ENCODE data around the gene GRID2.

Gene GRID2

GRCh38 chr4:93302310-93302709 lies 998.5 kb downstream of the GRID2 start:
- H2BK5ac ChIP-seq (ENCODE audit: low read length): no peak overlapping the region

GRCh38 chr4:93303440-93303839 lies 999.7 kb downstream of the GRID2 start:
- Histone ChIP-seq H3K23ac (ENCODE audit: low read depth, low read length, poor library complexity) (no peak overlapping the region), H3K27me3 (ENCODE audit: control insufficient read depth in 3 of 3, insufficient read depth in 3 of 3, low read depth in 1 of 3, low read length in 3 of 3) (no peaks in the 10 kb centered on the region), H2BK120ac (ENCODE audit: low read depth, low read length) (no peak overlapping the region), H2BK12ac (ENCODE audit: low read length) (no peak overlapping the region), H3K4me2 (ENCODE audit: insufficient read depth, low read length, poor library complexity, severe bottlenecking) (no peak overlapping the region), H3K14ac (ENCODE audit: low read length) (no peak overlapping the region), H2BK15ac (ENCODE audit: low read length) (no peak overlapping the region), H3K18ac (ENCODE audit: low read length) (no peak overlapping the region), H3K4me1 (ENCODE audit: control insufficient read depth in 2 of 2, insufficient read depth in 1 of 2, low read depth in 1 of 2, low read length in 2 of 2) (no peaks in the 10 kb centered on the region), H3K36me3 (replicated peaks in 1 of 2; ENCODE audit: control insufficient read depth in 2 of 2, insufficient read depth in 2 of 2, low read length in 2 of 2) (no peaks in the 10 kb centered on the region), H3K4ac (ENCODE audit: low read length) (no peak overlapping the region), H3K79me1 (ENCODE audit: low read depth, low read length) (no peaks in the 10 kb centered on the region), H3K9ac (ENCODE audit: low read depth, low read length, poor library complexity) (no peak overlapping the region), H2AK5ac (ENCODE audit: low read depth, low read length) (no peak overlapping the region), H4K91ac (ENCODE audit: low read depth, low read length, poor library complexity) (no peak overlapping the region), H3K27ac (replicated peaks; ENCODE audit: low read length) (no peak overlapping the region), H3K9me3 (replicated peaks in 1 of 2; ENCODE audit: control insufficient read depth in 2 of 2, insufficient read depth in 1 of 2, low read depth in 1 of 2, low read length in 2 of 2) (no peaks in the 10 kb centered on the region), H3K4me3 (ENCODE audit: low read length in 2 of 2) (no peak overlapping the region), H2BK5ac (ENCODE audit: low read length) (no peak overlapping the region), H2AFZ (ENCODE audit: low read length) (no peak overlapping the region), H4K8ac (ENCODE audit: low read depth, low read length) (no peak overlapping the region)
- WGBS, 2 donors (ENCODE audit: extremely low coverage in 2 of 2, insufficient read length in 2 of 2, insufficient replicate concordance in 1 of 2): no CpG with 5 or more reads among the region's 2 CpGs
- no peak for DNase-seq (ENCODE audit: low spot score)

More at GRCh38 chr4:93302310-93302709, 998.5 kb downstream of the GRID2 start:
- H3K27me3 ChIP-seq (ENCODE audit: control insufficient read depth in 3 of 3, insufficient read depth in 3 of 3, low read depth in 1 of 3, low read length in 3 of 3): no peaks in the 10 kb centered on the region
- no peak overlapping the region for H2BK120ac ChIP-seq (ENCODE audit: low read depth, low read length)
- WGBS, 2 donors (ENCODE audit: extremely low coverage in 2 of 2, insufficient read length in 2 of 2, insufficient replicate concordance in 1 of 2): no CpG with 5 or more reads among the region's 4 CpGs
- no peak overlapping the region for H2AFZ ChIP-seq (ENCODE audit: low read length)
- H2BK15ac ChIP-seq (ENCODE audit: low read length): no peak overlapping the region
- no peak overlapping the region for H2BK12ac ChIP-seq (ENCODE audit: low read length)
- no peaks in the 10 kb centered on the region for H3K9me3 ChIP-seq (replicated peaks in 1 of 2; ENCODE audit: control insufficient read depth in 2 of 2, insufficient read depth in 1 of 2, low read depth in 1 of 2, low read length in 2 of 2)
- no peak overlapping the region for H2AK5ac ChIP-seq (ENCODE audit: low read depth, low read length)
- H3K23ac ChIP-seq (ENCODE audit: low read depth, low read length, poor library complexity): no peak overlapping the region
- no peak overlapping the region for H3K4ac ChIP-seq (ENCODE audit: low read length)
- DNase-seq (ENCODE audit: low spot score): no peak
- H3K18ac ChIP-seq (ENCODE audit: low read length): no peak overlapping the region
- no peak overlapping the region for H3K4me2 ChIP-seq (ENCODE audit: insufficient read depth, low read length, poor library complexity, severe bottlenecking)
- H3K9ac ChIP-seq (ENCODE audit: low read depth, low read length, poor library complexity): no peak overlapping the region
- no peak overlapping the region for H3K14ac ChIP-seq (ENCODE audit: low read length)
- H3K79me1 ChIP-seq (ENCODE audit: low read depth, low read length): no peaks in the 10 kb centered on the region
- no peak overlapping the region for H4K8ac ChIP-seq (ENCODE audit: low read depth, low read length)
- no peaks in the 10 kb centered on the region for H3K36me3 ChIP-seq (replicated peaks in 1 of 2; ENCODE audit: control insufficient read depth in 2 of 2, insufficient read depth in 2 of 2, low read length in 2 of 2)
- no peaks in the 10 kb centered on the region for H3K4me1 ChIP-seq (ENCODE audit: control insufficient read depth in 2 of 2, insufficient read depth in 1 of 2, low read depth in 1 of 2, low read length in 2 of 2)
- H3K4me3 ChIP-seq (ENCODE audit: low read length in 2 of 2): no peak overlapping the region
- H3K27ac ChIP-seq (replicated peaks; ENCODE audit: low read length): no peak overlapping the region
- H4K91ac ChIP-seq (ENCODE audit: low read depth, low read length, poor library complexity): no peak overlapping the region

GRCh38 chr4:93312299-93312698 lies 1008.5 kb downstream of the GRID2 start:
- Histone ChIP-seq H2BK12ac (ENCODE audit: low read length) (no peak overlapping the region), H3K27me3 (ENCODE audit: control insufficient read depth in 3 of 3, insufficient read depth in 3 of 3, low read depth in 1 of 3, low read length in 3 of 3) (no peaks in the 10 kb centered on the region), H2BK15ac (ENCODE audit: low read length) (no peak overlapping the region), H3K4me3 (ENCODE audit: low read length in 2 of 2) (no peak overlapping the region), H3K14ac (ENCODE audit: low read length) (no peak overlapping the region), H4K91ac (ENCODE audit: low read depth, low read length, poor library complexity) (no peak overlapping the region), H3K4ac (ENCODE audit: low read length) (no peak overlapping the region), H3K23ac (ENCODE audit: low read depth, low read length, poor library complexity) (no peak overlapping the region), H3K79me1 (ENCODE audit: low read depth, low read length) (no peaks in the 10 kb centered on the region), H3K4me1 (ENCODE audit: control insufficient read depth in 2 of 2, insufficient read depth in 1 of 2, low read depth in 1 of 2, low read length in 2 of 2) (peaks cover 0 to 2% of the 10 kb centered on the region in 2 donors), H3K36me3 (replicated peaks in 1 of 2; ENCODE audit: control insufficient read depth in 2 of 2, insufficient read depth in 2 of 2, low read length in 2 of 2) (no peaks in the 10 kb centered on the region), H3K18ac (ENCODE audit: low read length) (no peak overlapping the region), H2AFZ (ENCODE audit: low read length) (no peak overlapping the region), H3K27ac (replicated peaks; ENCODE audit: low read length) (no peak overlapping the region), H2AK5ac (ENCODE audit: low read depth, low read length) (no peak overlapping the region), H4K8ac (ENCODE audit: low read depth, low read length) (no peak overlapping the region), H3K9me3 (replicated peaks in 1 of 2; ENCODE audit: control insufficient read depth in 2 of 2, insufficient read depth in 1 of 2, low read depth in 1 of 2, low read length in 2 of 2) (no peaks in the 10 kb centered on the region), H3K4me2 (ENCODE audit: insufficient read depth, low read length, poor library complexity, severe bottlenecking) (no peak overlapping the region), H3K9ac (ENCODE audit: low read depth, low read length, poor library complexity) (no peak overlapping the region), H2BK5ac (ENCODE audit: low read length) (no peak overlapping the region), H2BK120ac (ENCODE audit: low read depth, low read length) (no peak overlapping the region)
- no peak for DNase-seq (ENCODE audit: low spot score)
- WGBS, 2 donors (ENCODE audit: extremely low coverage in 2 of 2, insufficient read length in 2 of 2, insufficient replicate concordance in 1 of 2): no CpG with 5 or more reads among the region's 4 CpGs

GRCh38 chr4:93313197-93313596 lies 1009.4 kb downstream of the GRID2 start:
- Histone ChIP-seq H3K27me3 (ENCODE audit: control insufficient read depth in 3 of 3, insufficient read depth in 3 of 3, low read depth in 1 of 3, low read length in 3 of 3) (no peaks in the 10 kb centered on the region), H2AK5ac (ENCODE audit: low read depth, low read length) (no peak overlapping the region), H3K4me1 (ENCODE audit: control insufficient read depth in 2 of 2, insufficient read depth in 1 of 2, low read depth in 1 of 2, low read length in 2 of 2) (peaks cover 0 to 2% of the 10 kb centered on the region in 2 donors), H2BK12ac (ENCODE audit: low read length) (no peak overlapping the region), H2AFZ (ENCODE audit: low read length) (no peak overlapping the region), H4K8ac (ENCODE audit: low read depth, low read length) (no peak overlapping the region), H3K18ac (ENCODE audit: low read length) (no peak overlapping the region), H4K91ac (ENCODE audit: low read depth, low read length, poor library complexity) (no peak overlapping the region), H3K36me3 (replicated peaks in 1 of 2; ENCODE audit: control insufficient read depth in 2 of 2, insufficient read depth in 2 of 2, low read length in 2 of 2) (no peaks in the 10 kb centered on the region), H2BK15ac (ENCODE audit: low read length) (no peak overlapping the region), H3K79me1 (ENCODE audit: low read depth, low read length) (no peaks in the 10 kb centered on the region), H2BK5ac (ENCODE audit: low read length) (no peak overlapping the region), H3K23ac (ENCODE audit: low read depth, low read length, poor library complexity) (no peak overlapping the region), H2BK120ac (ENCODE audit: low read depth, low read length) (no peak overlapping the region), H3K4me2 (ENCODE audit: insufficient read depth, low read length, poor library complexity, severe bottlenecking) (no peak overlapping the region), H3K4me3 (ENCODE audit: low read length in 2 of 2) (no peak overlapping the region), H3K14ac (ENCODE audit: low read length) (no peak overlapping the region), H3K4ac (ENCODE audit: low read length) (no peak overlapping the region), H3K9me3 (replicated peaks in 1 of 2; ENCODE audit: control insufficient read depth in 2 of 2, insufficient read depth in 1 of 2, low read depth in 1 of 2, low read length in 2 of 2) (no peaks in the 10 kb centered on the region), H3K27ac (replicated peaks; ENCODE audit: low read length) (no peak overlapping the region), H3K9ac (ENCODE audit: low read depth, low read length, poor library complexity) (no peak overlapping the region)
- DNase-seq (ENCODE audit: low spot score): no peak

Data from neuronal stem cell (in vitro differentiated cells).